Body of pancreas (tissue), 4 donors: Measurements from ENCODE around the gene GLG1. TPM values are rescaled to one million over a fixed set of nuclear protein-coding genes. Genes with fewer than 3 reads are reported as not detected.
"Not testable (repeated sequence)": the region's sequence is repeated elsewhere in the genome, so short reads cannot be mapped to it uniquely, and the experiment has no call there.

Experiments
- ATAC-seq: fragments of 150-250 bp; one replicate; pipeline ENCODE4 v1.9.1; 2016
- DNase-seq, 4 donors: peaks; one replicate each; pipeline ENCODE4 v3.0.0-alpha.2; 2019
- H3K27ac ChIP-seq, 4 donors: fragments of 200-600 bp; sonication (generic); 1 replicate in 3 of 4; 2 replicates in 1 of 4; pipeline versions ENCODE4 v1.5.1 to v1.6.1; 2016 to 2019; ENCODE audit warnings: mild to moderate bottlenecking in 1 of 4, mixed read lengths in 1 of 4, moderate library complexity in 1 of 4
- H3K27me3 ChIP-seq, 2 donors: fragments of 200-600 bp; sonication (generic); one replicate each; pipeline ENCODE4 v1.6.0; 2016; ENCODE audit warnings: mild to moderate bottlenecking in 1 of 2
- H3K36me3 ChIP-seq, 2 donors: fragments of 200-600 bp; sonication (generic); replicated peaks in 1 of 2; 2 replicates each; pipeline ENCODE4 v1.5.1; 2016; ENCODE audit warnings: low read depth in 2 of 2; ENCODE audit not compliant: insufficient read depth in 1 of 2
- H3K4me1 ChIP-seq: fragments of 200-600 bp; sonication (generic); one replicate; pipeline ENCODE4 v1.6.0; 2016
- H3K4me3 ChIP-seq, 2 donors: fragments of 200-600 bp; sonication (generic); 1 replicate in 1 of 2; 2 replicates in 1 of 2; pipeline ENCODE4 v1.5.1; 2016 to 2019
- H3K9me3 ChIP-seq, 3 donors: fragments of 200-600 bp; sonication (generic); 1 replicate in 2 of 3; 2 replicates in 1 of 3; pipeline ENCODE4 v1.5.1; 2016
- CTCF ChIP-seq, 7 experiments: fragments of 450-650 bp in 4 of 7; fragments of 200-600 bp in 3 of 7; sonication (generic) in 3 of 7; IDR thresholded peaks; one replicate each; pipeline ENCODE4 v1.5.1; 2016 to 2019; ENCODE audit warnings: antibody characterized with exemption in 7 of 7
- POLR2A ChIP-seq, 3 donors: fragments of 450-650 bp; IDR thresholded peaks; one replicate each; pipeline ENCODE4 v1.6.1; 2016; ENCODE audit warnings: antibody characterized with exemption in 3 of 3, mild to moderate bottlenecking in 2 of 3
- WGBS, 2 donors: methylation state at CpG; one replicate each; pipeline ENCODE4 v1.1.5; 2017; 5-methylcytosine and 5-hydroxymethylcytosine counted together
- intact Hi-C: fragments of 100-400 bp; cut with DNase I; formaldehyde crosslinking; loops from one replicate; pipeline ENCODE4 v1.15.1; 2023
- total RNA-seq, 2 donors: library from RNA; depleted of rRNA; stranded (reverse); fragments of >200 nt; gene quantifications; one replicate each; pipeline ENCODE4 v1.1.0, GENCODE V29; 2016

GLG1 gene
- total RNA-seq, 2 donors from 2014 or later: 103 to 144 TPM

GRCh38 chr16:74524926-74525325 is 82.0 kb downstream of the GLG1 start:
- Histone ChIP-seq H3K4me3 (no peak overlapping the region), H3K27ac (no peak overlapping the region), H3K27me3 (no peaks in the 10 kb centered on the region), H3K4me1 (no peaks in the 10 kb centered on the region), H3K36me3 (no peaks in the 10 kb centered on the region), H3K9me3 (no peaks in the 10 kb centered on the region)
- intact Hi-C loops: no loop called here
- ATAC-seq (no peak), DNase-seq (no peak)
- TF ChIP-seq CTCF (IDR thresholded peaks at IDR 0.05) (no peak), POLR2A (IDR thresholded peaks at IDR 0.05) (no peak)

- H3K27ac ChIP-seq: no peak overlapping the region
- ATAC-seq: no peak
- H3K4me3 ChIP-seq: no peak overlapping the region
- 79 to 86% methylated on average over 5 of the region's 5 CpGs for WGBS, 2 donors
- TF ChIP-seq CTCF (IDR thresholded peaks at IDR 0.05) (no peak), POLR2A (IDR thresholded peaks at IDR 0.05) (no peak)
- no peaks in the 10 kb centered on the region for H3K4me1 ChIP-seq
- no peaks in the 10 kb centered on the region for H3K9me3 ChIP-seq
- DNase-seq: no peak
- H3K27me3 ChIP-seq: no peaks in the 10 kb centered on the region
- intact Hi-C loops: no loop called here
- H3K36me3 ChIP-seq: no peaks in the 10 kb centered on the region
Measured at GRCh38 chr16:74524117-74524516, 82.8 kb downstream of the GLG1 start.

GRCh38 chr16:74523706-74524105 is 83.2 kb downstream of the GLG1 start:
- H3K27ac ChIP-seq, H3K9me3 ChIP-seq, DNase-seq, H3K36me3 ChIP-seq, H3K27me3 ChIP-seq, H3K4me1 ChIP-seq, ATAC-seq, intact Hi-C loops, H3K4me3 ChIP-seq: not testable (repeated sequence)
- 93 to 95% methylated on average over 3 of the region's 3 CpGs for WGBS, 2 donors

GRCh38 chr16:74522160-74522559 is 84.8 kb downstream of the GLG1 start:
- no peak overlapping the region for H3K4me3 ChIP-seq
- 68 to 77% methylated on average over 6 of the region's 6 CpGs for WGBS, 2 donors
- ATAC-seq (no peak), DNase-seq (no peak)
- no peaks in the 10 kb centered on the region for H3K9me3 ChIP-seq
- intact Hi-C loops: no loop called here
- H3K4me1 ChIP-seq: no peaks in the 10 kb centered on the region
- H3K27me3 ChIP-seq: no peaks in the 10 kb centered on the region
- no peaks in the 10 kb centered on the region for H3K36me3 ChIP-seq
- H3K27ac ChIP-seq: no peak overlapping the region
- TF ChIP-seq CTCF (IDR thresholded peaks at IDR 0.05) (no peak), POLR2A (IDR thresholded peaks at IDR 0.05) (no peak)

- intact Hi-C loops: no loop called here
- Histone ChIP-seq H3K27me3 (no peaks in the 10 kb centered on the region), H3K36me3 (no peaks in the 10 kb centered on the region), H3K9me3 (no peaks in the 10 kb centered on the region), H3K4me1 (no peaks in the 10 kb centered on the region), H3K27ac (no peak overlapping the region), H3K4me3 (no peak overlapping the region)
- TF ChIP-seq POLR2A (IDR thresholded peaks at IDR 0.05) (no peak), CTCF (IDR thresholded peaks at IDR 0.05) (no peak)
- DNase-seq (no peak), ATAC-seq (no peak)
- 76 to 77% methylated on average over 4 of the region's 4 CpGs for WGBS, 2 donors
Measured at GRCh38 chr16:74521691-74522090, 85.2 kb downstream of the GLG1 start.

GRCh38 chr16:74518934-74519333 is 88.0 kb downstream of the GLG1 start:
- ATAC-seq, H3K4me1 ChIP-seq, DNase-seq, H3K4me3 ChIP-seq, H3K27me3 ChIP-seq, intact Hi-C loops, H3K36me3 ChIP-seq, H3K27ac ChIP-seq, H3K9me3 ChIP-seq: not testable (repeated sequence)
- 83 to 89% methylated on average over 1 of the region's 1 CpG for WGBS, 2 donors
